ENCODE results near the gene OR1L8. TPM values are rescaled to one million over a fixed set of nuclear protein-coding genes. Genes with fewer than 3 reads are reported as not detected.

Gene OR1L8
- total RNA-seq: not detected in 2 replicates

DNA sequence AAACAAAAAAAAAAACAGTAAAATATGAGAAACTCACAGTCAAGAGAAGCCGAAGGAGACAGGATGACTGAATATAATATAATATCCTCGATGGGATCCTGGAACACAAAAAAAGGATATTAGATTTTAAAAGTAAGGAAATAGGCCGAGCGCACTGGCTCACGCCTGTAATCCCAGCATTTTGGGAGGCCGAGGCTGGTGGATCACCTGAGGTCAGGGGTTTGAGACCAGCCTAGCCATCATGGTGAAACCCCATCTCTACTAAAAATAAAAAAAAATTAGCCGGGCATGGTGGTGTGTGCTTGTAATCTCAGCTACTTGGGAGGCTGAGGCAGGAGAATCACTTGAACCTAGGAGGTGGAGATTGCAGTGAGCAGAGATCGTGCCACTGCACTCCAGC is at the start of gene OR1L8:
Gene OR1L8, minus strand, starts transcription at position 101 of the 400 bp plus-strand sequence. CDS start 14,907 bp downstream, outside the sequence.

DNA sequence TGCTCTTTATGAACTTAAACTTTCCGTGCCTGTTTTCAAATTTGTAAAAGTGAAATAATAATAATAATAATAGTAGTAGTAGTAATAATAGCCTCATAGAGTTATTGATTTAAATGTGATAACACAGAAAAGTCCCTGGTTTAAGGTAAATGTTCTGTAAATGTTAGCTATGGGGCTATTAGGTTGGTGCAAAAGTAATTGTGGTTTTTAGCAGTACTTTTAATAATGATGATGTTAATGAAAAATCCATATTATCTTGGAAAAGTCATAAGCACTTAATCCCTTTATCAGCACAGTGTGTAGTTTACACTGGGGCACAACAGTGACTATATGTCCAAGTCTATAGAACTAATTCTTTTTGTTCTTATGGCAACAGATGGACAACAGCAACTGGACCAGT is 31.2 kb upstream of the OR1L8 start, which contains the start of gene OR1Q1:
Gene OR1Q1, plus strand, starts transcription at position 377 of the 400 bp plus-strand sequence. Its CDS starts 0 bp downstream, at position 377.

GRCh38 chr9:122552812-122553211 is 30.4 kb downstream of the OR1L8 start, which contains the start of gene OR1N2:
TSS of gene OR1N2 (plus strand) at chr9:122553112. CDS start at chr9:122553212, 100 bp downstream.

GRCh38 chr9:122527193-122527592 is 56.0 kb downstream of the OR1L8 start, which contains the start of gene OR1N1:
TSS of gene OR1N1 (minus strand) at chr9:122527293. CDS start at chr9:122527293, 0 bp downstream.

DNA sequence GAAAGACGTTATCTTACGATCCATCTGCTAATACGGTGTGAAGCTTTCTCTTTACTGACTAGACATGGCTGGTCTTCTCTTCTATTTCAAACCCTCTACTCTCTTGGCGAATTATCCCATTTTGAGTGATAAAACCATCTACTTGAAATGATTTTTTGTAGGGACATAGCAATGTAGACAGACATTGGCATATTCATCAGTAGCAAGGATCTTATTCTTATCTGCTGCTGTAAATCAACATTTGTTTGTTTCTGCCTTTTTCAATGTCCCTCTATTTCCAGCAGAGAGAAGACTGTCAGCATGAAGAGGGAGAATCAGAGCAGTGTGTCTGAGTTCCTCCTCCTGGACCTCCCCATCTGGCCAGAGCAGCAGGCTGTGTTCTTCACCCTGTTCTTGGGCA is 64.3 kb downstream of the OR1L8 start, which contains the start of gene OR1J4:
Gene OR1J4, plus strand, starts transcription at position 301 of the 400 bp plus-strand sequence. Its CDS starts 0 bp downstream, at position 301.

Other genes starting within 250 kb of the OR1L8 start
- gene PTGS1, start 212.4 kb downstream of the OR1L8 start, total RNA-seq: 4.2 and 4.7 TPM in 2 replicates
- not detected in 2 replicates for gene OR1J1, start 105.5 kb downstream of the OR1L8 start, total RNA-seq
- gene OR1J2, start 72.6 kb downstream of the OR1L8 start, total RNA-seq: not detected in 2 replicates
- gene OR1J4, start 64.2 kb downstream of the OR1L8 start, total RNA-seq: not detected in 2 replicates
- not detected in 2 replicates for gene OR1N1, start 56.1 kb downstream of the OR1L8 start, total RNA-seq
- not detected in 2 replicates for gene OR1N2, start 30.3 kb downstream of the OR1L8 start, total RNA-seq
- not detected in 2 replicates for gene OR1Q1, start 31.4 kb upstream of the OR1L8 start, total RNA-seq
- not detected in 2 replicates for gene OR1B1, start 74.2 kb upstream of the OR1L8 start, total RNA-seq
- not detected in 2 replicates for gene OR1L1, start 78.3 kb upstream of the OR1L8 start, total RNA-seq
- not detected in 2 replicates for gene OR1L3, start 91.7 kb upstream of the OR1L8 start, total RNA-seq
- gene OR1L4, start 140.6 kb upstream of the OR1L8 start, total RNA-seq: not detected in 2 replicates
- gene OR1L6, start 158.9 kb upstream of the OR1L8 start, total RNA-seq: not detected in 2 replicates
- gene OR5C1, start 205.5 kb upstream of the OR1L8 start, total RNA-seq: not detected in 2 replicates
- gene OR1K1, start 216.7 kb upstream of the OR1L8 start, total RNA-seq: not detected in 2 replicates
- 16.7 and 17.2 TPM in 2 replicates for gene PDCL, start 245.2 kb upstream of the OR1L8 start, total RNA-seq

Measured in airway epithelial cell (primary cell).